ENCODE results near the gene SLC8A1. TPM values are rescaled to one million over a fixed set of nuclear protein-coding genes. Genes with fewer than 3 reads are reported as not detected.

SLC8A1 gene
- total RNA-seq, 4 donors from 2014 or later: 2.2 to 45.0 (median 9.6) TPM

- intact Hi-C loops (cut with DNase I): no loop called here
- DNase-seq: no peak
- no peak overlapping the region for H3K4me3 ChIP-seq
- peaks cover 0 to 16% (median 0%) of the 10 kb centered on the region in 4 donors for H3K27me3 ChIP-seq
- 76 to 81% methylated on average over 3 of the region's 3 CpGs for WGBS, 2 donors
- H3K9me3 ChIP-seq: no peaks in the 10 kb centered on the region
- H3K4me1 ChIP-seq: peaks cover 3 to 29% (median 5%) of the 10 kb centered on the region in 3 donors
- TF ChIP-seq POLR2A (IDR thresholded peaks at IDR 0.05): no peak
- TF ChIP-seq CTCF (IDR thresholded peaks at IDR 0.05): no peak
- H3K36me3 ChIP-seq: no peaks in the 10 kb centered on the region
- peak overlapping the region in 1 of 4 donors; percentile 26 for H3K27ac ChIP-seq
Observed at GRCh38 chr2:40454321-40454720, 2.4 kb upstream of the SLC8A1 start.

GRCh38 chr2:40452786-40453185 is 896 bp upstream of the SLC8A1 start:
- Histone ChIP-seq H3K27me3 (peaks cover 0 to 16% (median 0%) of the 10 kb centered on the region in 4 donors), H3K4me3 (peak overlapping the region in 3 of 4 donors; percentile 50 to 77 (median 57)), H3K27ac (peak overlapping the region in 2 of 4 donors; percentile 73 to 78), H3K9me3 (no peaks in the 10 kb centered on the region), H3K4me1 (peaks cover 3 to 29% (median 5%) of the 10 kb centered on the region in 3 donors), H3K36me3 (no peaks in the 10 kb centered on the region)
- DNase-seq: no peak
- TF ChIP-seq CTCF (IDR thresholded peaks at IDR 0.05) (no peak), POLR2A (IDR thresholded peaks at IDR 0.05) (no peak)
- WGBS, 2 donors: 82 to 84% methylated on average over 8 of the region's 8 CpGs
- intact Hi-C loops (cut with DNase I): no loop called here

GRCh38 chr2:40450796-40451430 is 977 bp downstream of the SLC8A1 start:
- DNase-seq: no peak
- Histone ChIP-seq H3K36me3 (no peaks in the 10 kb centered on the region), H3K9me3 (no peaks in the 10 kb centered on the region), H3K4me3 (peak overlapping the region; percentile 32 to 77 (median 54)), H3K4me1 (peaks cover 3 to 29% (median 5%) of the 10 kb centered on the region in 3 donors), H3K27ac (peak overlapping the region in 3 of 4 donors; percentile 67 to 85 (median 78)), H3K27me3 (peaks cover 0 to 16% (median 0%) of the 10 kb centered on the region in 4 donors)
- intact Hi-C loops (cut with DNase I): no loop called here
- 1 to 4% methylated on average over 12 of the region's 18 CpGs for WGBS, 2 donors
- TF ChIP-seq CTCF (IDR thresholded peaks at IDR 0.05) (no peak), POLR2A (IDR thresholded peaks at IDR 0.05) (no peak)

GRCh38 chr2:40450066-40450795 is 1.7 kb downstream of the SLC8A1 start:
- DNase-seq: no peak

More at GRCh38 chr2:40450066-40450795, 1.7 kb downstream of the SLC8A1 start:
- intact Hi-C loops (cut with DNase I): no loop called here
- no peak for TF ChIP-seq POLR2A (IDR thresholded peaks at IDR 0.05)
- TF ChIP-seq CTCF (IDR thresholded peaks at IDR 0.05): peak in 1 of 6 experiments; percentile 5
- peaks cover 3 to 29% (median 5%) of the 10 kb centered on the region in 3 donors for H3K4me1 ChIP-seq
- H3K27me3 ChIP-seq: peaks cover 0 to 16% (median 0%) of the 10 kb centered on the region in 4 donors
- 19 to 41% methylated on average over 12 of the region's 12 CpGs for WGBS, 2 donors
- no peaks in the 10 kb centered on the region for H3K9me3 ChIP-seq
- H3K36me3 ChIP-seq: no peaks in the 10 kb centered on the region
- peak overlapping the region in 3 of 4 donors; percentile 67 to 85 (median 78) for H3K27ac ChIP-seq
- H3K4me3 ChIP-seq: peak overlapping the region; percentile 32 to 77 (median 54)
